ENCODE data around the gene RAD52.

GRCh38 chr12:991350-992333 is 42.1 kb upstream of the RAD52 start:
- TF ChIP-seq CTCF (IDR thresholded peaks at IDR 0.05 in 4 of 5, conservative IDR thresholded peaks at IDR 0.05 in 1 of 5) (no peak), POLR2A (IDR thresholded peaks at IDR 0.05) (no peak)

Measured in gastrocnemius medialis (tissue), 4 donors.